22Rv1 (cell line): ENCODE data around the gene CUEDC1.

Experiments
- H3K27ac ChIP-seq: fragments of 450-650 bp; 2 replicates; pipeline ENCODE4 v1.5.1; 2017
- ZFX ChIP-seq: fragments of 450-650 bp; IDR thresholded peaks from 2 replicates; pipeline ENCODE4 v1.6.1; 2017; ENCODE audit warnings: antibody characterized with exemption, borderline replicate concordance
- TF ChIP-seq, protein P1 (sequence below): fragments of 450-650 bp; IDR thresholded peaks from 2 replicates; pipeline ENCODE4 v1.5.1; 2017; ENCODE audit warnings: mild to moderate bottlenecking

Gene CUEDC1

DNA sequence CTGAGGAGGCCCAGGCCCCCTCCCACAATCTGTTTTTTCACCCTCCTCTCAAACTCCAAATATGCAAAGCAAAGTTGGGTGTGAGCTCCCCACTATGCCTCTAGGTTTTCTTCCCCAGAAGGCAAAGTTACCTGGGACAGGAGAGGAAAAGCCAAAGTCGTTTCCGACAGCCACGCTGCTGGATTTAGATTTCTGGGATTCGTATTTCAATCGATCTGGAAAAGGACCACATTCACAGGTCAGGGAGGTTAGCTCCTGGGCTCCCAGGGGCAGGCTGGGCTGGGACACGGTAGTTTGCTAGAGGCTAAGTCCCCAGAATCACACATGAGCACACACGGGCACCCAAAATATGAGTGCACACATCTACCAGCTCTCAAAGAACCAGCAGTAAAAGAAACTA lies 84.1 kb downstream of the CUEDC1 start:
- TF ChIP-seq, protein P1, sequence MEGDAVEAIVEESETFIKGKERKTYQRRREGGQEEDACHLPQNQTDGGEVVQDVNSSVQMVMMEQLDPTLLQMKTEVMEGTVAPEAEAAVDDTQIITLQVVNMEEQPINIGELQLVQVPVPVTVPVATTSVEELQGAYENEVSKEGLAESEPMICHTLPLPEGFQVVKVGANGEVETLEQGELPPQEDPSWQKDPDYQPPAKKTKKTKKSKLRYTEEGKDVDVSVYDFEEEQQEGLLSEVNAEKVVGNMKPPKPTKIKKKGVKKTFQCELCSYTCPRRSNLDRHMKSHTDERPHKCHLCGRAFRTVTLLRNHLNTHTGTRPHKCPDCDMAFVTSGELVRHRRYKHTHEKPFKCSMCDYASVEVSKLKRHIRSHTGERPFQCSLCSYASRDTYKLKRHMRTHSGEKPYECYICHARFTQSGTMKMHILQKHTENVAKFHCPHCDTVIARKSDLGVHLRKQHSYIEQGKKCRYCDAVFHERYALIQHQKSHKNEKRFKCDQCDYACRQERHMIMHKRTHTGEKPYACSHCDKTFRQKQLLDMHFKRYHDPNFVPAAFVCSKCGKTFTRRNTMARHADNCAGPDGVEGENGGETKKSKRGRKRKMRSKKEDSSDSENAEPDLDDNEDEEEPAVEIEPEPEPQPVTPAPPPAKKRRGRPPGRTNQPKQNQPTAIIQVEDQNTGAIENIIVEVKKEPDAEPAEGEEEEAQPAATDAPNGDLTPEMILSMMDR = no peak
- no peak for TF ChIP-seq ZFX
- H3K27ac ChIP-seq = no peak overlapping the region

DNA sequence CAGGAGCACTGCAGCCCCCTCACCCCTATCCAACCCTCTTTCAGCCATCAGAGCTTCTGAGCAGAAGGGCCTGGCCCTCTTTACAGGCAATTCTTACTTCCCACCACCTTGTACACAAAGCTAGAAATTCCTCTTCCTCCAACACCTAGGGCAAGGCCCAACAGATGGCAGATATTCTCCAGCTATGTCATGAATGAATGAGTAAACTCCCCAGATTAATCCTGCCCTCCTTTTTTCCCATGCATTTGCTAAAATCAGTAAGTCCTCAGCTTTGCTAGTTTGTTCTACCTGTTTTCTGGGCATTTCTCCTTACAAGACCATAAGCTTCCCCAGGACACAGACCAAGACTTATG lies 85.0 kb downstream of the CUEDC1 start:
- TF ChIP-seq, protein P1 = no peak
- no peak for TF ChIP-seq ZFX
- no peak overlapping the region for H3K27ac ChIP-seq

DNA sequence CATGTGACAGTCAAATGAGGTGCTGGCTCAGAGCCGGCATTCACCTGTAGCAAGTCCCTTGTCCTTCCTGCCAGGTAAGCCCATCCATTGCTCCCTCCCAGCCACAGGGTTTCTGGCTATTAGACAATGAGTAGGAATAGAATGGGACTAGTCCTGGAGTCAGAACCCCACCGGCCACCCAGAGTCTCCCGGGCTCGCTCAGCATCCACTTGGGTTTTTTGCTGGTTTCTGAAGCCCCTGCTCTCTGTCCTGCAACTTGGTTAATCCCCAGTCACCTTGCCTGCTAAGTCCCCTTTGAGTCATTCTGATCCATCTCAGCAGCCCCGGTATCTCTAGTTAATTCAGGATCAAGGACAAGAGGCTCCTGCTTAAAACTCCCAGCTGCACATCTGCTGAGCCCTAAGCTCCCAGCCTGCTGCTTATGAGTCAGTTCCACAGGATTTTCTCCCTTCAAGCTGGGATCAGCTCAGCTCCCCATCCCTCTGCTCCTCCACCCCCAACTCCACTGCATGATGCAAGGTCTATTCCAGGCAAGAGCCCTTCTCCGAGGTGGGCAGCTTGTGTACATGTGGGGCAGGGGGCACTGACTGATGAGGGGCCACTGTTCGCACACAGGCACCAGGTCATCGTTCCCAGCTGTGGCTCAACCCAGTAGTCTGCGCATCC lies 85.5 kb downstream of the CUEDC1 start:
- TF ChIP-seq, protein P1 = no peak
- no peak for TF ChIP-seq ZFX
- H3K27ac ChIP-seq = no peak overlapping the region

DNA sequence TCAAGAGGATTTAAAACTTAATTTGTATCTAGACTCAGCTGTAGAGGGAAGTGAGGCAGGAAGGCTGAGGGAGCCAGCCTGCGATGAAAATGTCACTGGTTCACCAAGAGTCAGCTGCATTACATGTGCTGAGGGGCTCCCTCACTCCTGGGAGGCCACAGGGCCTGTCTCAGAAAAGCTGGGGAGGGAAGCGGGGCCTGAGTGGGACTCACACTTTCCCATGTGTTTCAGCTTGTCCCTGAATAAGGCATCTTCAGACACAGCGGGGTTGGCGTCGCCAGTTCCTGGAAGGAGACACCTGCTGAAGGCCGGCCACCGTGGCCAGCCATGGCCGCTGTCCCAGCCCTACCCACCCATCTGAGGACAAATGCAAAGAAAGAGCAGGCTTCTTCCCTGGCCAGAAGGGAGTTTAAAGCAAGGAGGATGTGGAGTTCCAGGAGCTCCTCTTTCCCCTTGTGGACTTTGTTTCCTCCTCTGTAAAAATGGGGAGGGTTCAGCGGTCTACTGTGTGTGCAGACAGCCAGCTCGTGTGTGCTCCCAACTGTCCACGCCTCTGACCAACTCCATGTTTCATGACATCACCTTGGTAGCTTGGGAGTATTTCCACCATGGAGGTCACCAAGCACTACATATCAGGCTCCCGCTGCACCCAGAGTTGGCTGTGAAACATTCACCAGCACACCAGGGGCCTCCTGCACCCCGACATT lies 86.1 kb downstream of the CUEDC1 start:
- no peak overlapping the region for H3K27ac ChIP-seq
- TF ChIP-seq, protein P1 = no peak
- no peak for TF ChIP-seq ZFX

DNA sequence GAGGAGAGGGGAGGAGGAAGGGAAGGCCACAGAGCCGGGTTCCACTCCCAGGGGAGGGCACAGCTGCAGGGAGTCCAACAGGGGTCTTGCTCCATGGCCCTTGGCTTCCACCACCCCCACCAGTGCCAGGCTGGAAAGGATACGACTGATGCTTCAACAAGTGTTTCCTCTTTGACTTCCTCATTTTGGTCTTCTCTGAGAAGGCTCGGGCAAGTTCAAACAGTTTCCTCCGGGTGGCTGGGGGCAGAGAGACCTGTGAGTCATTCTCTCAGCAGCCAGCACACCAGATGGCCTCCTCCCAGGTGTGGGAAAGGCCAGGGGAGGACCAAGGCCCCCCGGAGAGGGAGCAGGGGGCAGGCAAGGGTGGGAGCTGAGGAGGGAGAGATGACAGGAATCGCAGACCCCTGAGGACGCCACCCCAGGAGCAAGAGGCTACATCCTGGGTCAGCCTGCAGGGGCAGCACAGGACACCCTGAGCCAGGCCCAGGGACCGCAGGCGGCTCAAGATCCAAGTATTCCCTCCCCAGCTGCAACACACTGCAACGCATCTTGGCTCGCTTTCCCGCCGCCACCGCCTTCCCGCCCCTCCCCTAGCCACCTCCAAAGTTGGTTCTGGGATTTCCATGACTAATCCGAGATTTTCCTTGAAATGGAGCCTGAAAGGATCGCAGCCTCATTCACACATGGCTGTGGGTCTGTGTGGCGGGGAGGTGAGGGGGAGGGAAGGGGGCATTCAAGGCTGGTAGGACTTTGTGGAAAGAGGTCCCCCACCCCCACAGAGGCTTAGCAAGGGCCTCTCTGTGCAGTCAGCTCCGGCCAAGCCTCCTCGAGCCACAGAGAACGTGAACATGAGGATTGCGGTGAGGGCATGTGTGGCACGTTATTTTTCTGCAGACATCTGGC lies 87.0 kb downstream of the CUEDC1 start:
- H3K27ac ChIP-seq = no peak overlapping the region
- TF ChIP-seq, protein P1 = 0 out of 2 replicates have a peak, but pooled peaks have one; percentile 10
- no peak for TF ChIP-seq ZFX

DNA sequence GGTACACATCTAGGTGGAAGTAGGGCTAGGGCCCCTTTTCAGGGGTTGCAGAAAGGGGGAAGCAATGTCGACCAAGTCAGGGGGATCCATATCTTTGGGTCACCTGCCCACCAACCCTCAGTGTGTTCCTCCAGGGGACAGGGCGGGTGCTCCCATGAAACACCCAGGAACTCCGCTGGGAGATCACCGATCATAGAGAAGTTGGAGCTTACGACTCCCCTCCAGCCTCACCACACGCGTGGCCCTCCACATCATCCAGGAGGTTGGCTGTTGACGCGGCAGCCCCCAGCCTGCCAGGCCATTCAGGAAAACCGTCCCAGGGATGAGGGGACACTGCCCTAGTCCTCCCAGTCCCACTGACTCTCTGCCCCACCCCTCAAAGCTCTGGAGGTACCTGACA lies 88.1 kb downstream of the CUEDC1 start:
- no peak overlapping the region for H3K27ac ChIP-seq
- TF ChIP-seq, protein P1 = no peak
- TF ChIP-seq ZFX = no peak
